ENCODE data around the gene RPL37. TPM values are rescaled to one million over a fixed set of nuclear protein-coding genes. Genes with fewer than 3 reads are reported as not detected.
"Not testable (repeated sequence)": the region's sequence is repeated elsewhere in the genome, so short reads cannot be mapped to it uniquely, and the experiment has no call there.

RPL37 gene
- total RNA-seq, 1 donor from 2014 or later: 219 TPM

GRCh38 chr5:40827188-40827977, 7.6 kb downstream of the RPL37 start:
- no peak for TF ChIP-seq CTCF (IDR thresholded peaks at IDR 0.05; ENCODE audit: insufficient read depth, low read length, poor library complexity, severe bottlenecking)
- no peak for DNase-seq (ENCODE audit: low read depth)
- no peaks in the 10 kb centered on the region for H3K27me3 ChIP-seq (ENCODE audit: control insufficient read depth, insufficient read depth, low read length)
- no peak overlapping the region for H3K4me3 ChIP-seq (ENCODE audit: low read depth, low read length)
- H3K36me3 ChIP-seq (ENCODE audit: control insufficient read depth, insufficient read depth, low read length): peaks cover 1% of the 10 kb centered on the region

GRCh38 chr5:40826489-40827187, 8.4 kb downstream of the RPL37 start:
- DNase-seq (ENCODE audit: low read depth): no peak
- H3K4me3 ChIP-seq (ENCODE audit: low read depth, low read length): no peak overlapping the region
- no peaks in the 10 kb centered on the region for H3K27me3 ChIP-seq (ENCODE audit: control insufficient read depth, insufficient read depth, low read length)
- peaks cover 1% of the 10 kb centered on the region for H3K36me3 ChIP-seq (ENCODE audit: control insufficient read depth, insufficient read depth, low read length)
- no peak for TF ChIP-seq CTCF (IDR thresholded peaks at IDR 0.05; ENCODE audit: insufficient read depth, low read length, poor library complexity, severe bottlenecking)

GRCh38 chr5:40825461-40826043, 9.5 kb downstream of the RPL37 start:
- not testable (repeated sequence) for H3K36me3 ChIP-seq (ENCODE audit: control insufficient read depth, insufficient read depth, low read length); DNase-seq (ENCODE audit: low read depth); H3K27me3 ChIP-seq (ENCODE audit: control insufficient read depth, insufficient read depth, low read length); H3K4me3 ChIP-seq (ENCODE audit: low read depth, low read length)

- Histone ChIP-seq H3K36me3 (ENCODE audit: control insufficient read depth, insufficient read depth, low read length) (peaks cover 1% of the 10 kb centered on the region), H3K4me3 (ENCODE audit: low read depth, low read length) (no peak overlapping the region), H3K27me3 (ENCODE audit: control insufficient read depth, insufficient read depth, low read length) (no peaks in the 10 kb centered on the region)
- TF ChIP-seq CTCF (IDR thresholded peaks at IDR 0.05; ENCODE audit: insufficient read depth, low read length, poor library complexity, severe bottlenecking): no peak
- DNase-seq (ENCODE audit: low read depth): no peak
Measured at GRCh38 chr5:40823459-40823858, 11.6 kb downstream of the RPL37 start.

- no peak for DNase-seq (ENCODE audit: low read depth)
- TF ChIP-seq CTCF (IDR thresholded peaks at IDR 0.05; ENCODE audit: insufficient read depth, low read length, poor library complexity, severe bottlenecking): no peak
- no peaks in the 10 kb centered on the region for H3K36me3 ChIP-seq (ENCODE audit: control insufficient read depth, insufficient read depth, low read length)
- H3K4me3 ChIP-seq (ENCODE audit: low read depth, low read length): no peak overlapping the region
- H3K27me3 ChIP-seq (ENCODE audit: control insufficient read depth, insufficient read depth, low read length): no peaks in the 10 kb centered on the region
Measured at GRCh38 chr5:40813698-40814281, 21.2 kb downstream of the RPL37 start.

GRCh38 chr5:40812125-40812524, 22.9 kb downstream of the RPL37 start:
- DNase-seq (ENCODE audit: low read depth): no peak
- Histone ChIP-seq H3K36me3 (ENCODE audit: control insufficient read depth, insufficient read depth, low read length) (no peaks in the 10 kb centered on the region), H3K27me3 (ENCODE audit: control insufficient read depth, insufficient read depth, low read length) (no peaks in the 10 kb centered on the region), H3K4me3 (ENCODE audit: low read depth, low read length) (no peak overlapping the region)
- TF ChIP-seq CTCF (IDR thresholded peaks at IDR 0.05; ENCODE audit: insufficient read depth, low read length, poor library complexity, severe bottlenecking): no peak

Data from kidney epithelial cell (primary cell).